ENCODE results near the gene PARM1.

PARM1 gene

DNA sequence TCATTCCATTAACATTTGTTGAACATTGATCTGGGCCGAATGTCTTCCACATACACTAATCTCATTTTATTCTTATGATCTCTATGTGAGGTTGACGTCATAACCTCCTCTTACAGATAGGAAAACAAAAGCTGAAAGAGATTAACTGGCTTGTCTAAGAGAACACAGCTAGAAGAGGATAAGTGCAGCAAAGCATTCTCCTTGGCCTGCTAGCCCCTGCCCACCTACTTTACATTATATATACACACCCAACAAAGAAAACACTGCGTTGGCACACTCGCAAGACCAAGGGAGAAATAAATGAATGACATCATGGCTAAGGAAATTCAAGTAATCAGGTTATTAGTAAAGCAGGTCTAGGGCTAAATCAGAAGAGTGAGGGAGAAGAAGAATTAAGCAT is 138.4 kb downstream of the PARM1 start:
- no peak for DNase-seq (ENCODE audit: low spot score)
- no peak for TF ChIP-seq CTCF (IDR thresholded peaks at IDR 0.05; ENCODE audit: borderline replicate concordance, control extremely low read depth, extremely low read depth, insufficient read depth, missing control alignments)
- in situ Hi-C loops (cut with MboI; ENCODE audit: low sequenced_read_pairs, unreplicated experiment) = no loop called here

- TF ChIP-seq CTCF (IDR thresholded peaks at IDR 0.05; ENCODE audit: borderline replicate concordance, control extremely low read depth, extremely low read depth, insufficient read depth, missing control alignments) = no peak
- DNase-seq (ENCODE audit: low spot score) = no peak
- in situ Hi-C loops (cut with MboI; ENCODE audit: low sequenced_read_pairs, unreplicated experiment) = no loop called here
Measured at GRCh38 chr4:75080888-75081287, 148.0 kb downstream of the PARM1 start.

- TF ChIP-seq CTCF (IDR thresholded peaks at IDR 0.05; ENCODE audit: borderline replicate concordance, control extremely low read depth, extremely low read depth, insufficient read depth, missing control alignments) = no peak
- in situ Hi-C loops (cut with MboI; ENCODE audit: low sequenced_read_pairs, unreplicated experiment) = no loop called here
- no peak for DNase-seq (ENCODE audit: low spot score)
Measured at GRCh38 chr4:75081561-75081960, 148.6 kb downstream of the PARM1 start.

DNA sequence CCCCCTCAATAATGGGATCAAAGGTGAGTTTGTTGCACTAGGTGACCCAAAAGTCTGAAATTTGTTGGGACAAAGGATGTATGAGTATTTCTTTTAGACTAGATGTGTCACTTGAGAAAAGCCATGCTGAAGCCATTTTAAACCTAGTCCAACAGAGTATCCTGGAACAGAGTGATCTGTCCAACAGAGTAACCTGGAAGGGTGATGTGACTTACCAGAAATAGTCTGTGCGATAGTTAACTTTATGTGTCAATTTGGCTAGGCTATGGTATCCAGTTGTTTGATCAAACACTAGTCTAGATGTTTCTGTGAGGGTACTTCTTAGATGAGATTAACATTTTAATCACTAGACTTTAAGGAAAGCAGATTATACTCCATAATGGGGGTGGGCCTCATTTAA is 154.5 kb downstream of the PARM1 start:
- no peak for DNase-seq (ENCODE audit: low spot score)
- in situ Hi-C loops (cut with MboI; ENCODE audit: low sequenced_read_pairs, unreplicated experiment) = no loop called here
- TF ChIP-seq CTCF (IDR thresholded peaks at IDR 0.05; ENCODE audit: borderline replicate concordance, control extremely low read depth, extremely low read depth, insufficient read depth, missing control alignments) = no peak

DNA sequence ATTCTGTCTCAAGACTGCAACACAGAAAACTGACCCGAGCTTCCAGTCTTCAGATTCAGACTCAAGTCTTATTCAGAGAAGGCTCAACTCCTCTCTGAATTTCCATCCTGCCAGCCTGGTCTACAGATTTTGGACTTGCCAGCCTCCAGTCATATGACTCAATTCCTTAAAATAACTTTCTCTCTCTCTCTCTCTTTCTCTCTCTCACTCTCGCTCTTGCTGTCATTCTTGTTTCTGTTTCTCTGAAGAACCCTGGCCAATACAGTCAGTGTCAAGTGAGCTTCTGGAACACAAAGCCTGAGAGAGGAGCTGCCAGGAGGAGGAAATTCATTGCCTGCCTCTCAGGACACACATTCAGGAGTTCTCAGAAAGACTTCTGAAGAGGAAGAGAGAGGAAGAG is 154.9 kb downstream of the PARM1 start:
- no peak for TF ChIP-seq CTCF (IDR thresholded peaks at IDR 0.05; ENCODE audit: borderline replicate concordance, control extremely low read depth, extremely low read depth, insufficient read depth, missing control alignments)
- DNase-seq (ENCODE audit: low spot score) = no peak
- in situ Hi-C loops (cut with MboI; ENCODE audit: low sequenced_read_pairs, unreplicated experiment) = no loop called here

GRCh38 chr4:75089206-75089605 is 156.3 kb downstream of the PARM1 start:
- TF ChIP-seq CTCF (IDR thresholded peaks at IDR 0.05; ENCODE audit: borderline replicate concordance, control extremely low read depth, extremely low read depth, insufficient read depth, missing control alignments) = no peak
- in situ Hi-C loops (cut with MboI; ENCODE audit: low sequenced_read_pairs, unreplicated experiment) = no loop called here
- no peak for DNase-seq (ENCODE audit: low spot score)

DNA sequence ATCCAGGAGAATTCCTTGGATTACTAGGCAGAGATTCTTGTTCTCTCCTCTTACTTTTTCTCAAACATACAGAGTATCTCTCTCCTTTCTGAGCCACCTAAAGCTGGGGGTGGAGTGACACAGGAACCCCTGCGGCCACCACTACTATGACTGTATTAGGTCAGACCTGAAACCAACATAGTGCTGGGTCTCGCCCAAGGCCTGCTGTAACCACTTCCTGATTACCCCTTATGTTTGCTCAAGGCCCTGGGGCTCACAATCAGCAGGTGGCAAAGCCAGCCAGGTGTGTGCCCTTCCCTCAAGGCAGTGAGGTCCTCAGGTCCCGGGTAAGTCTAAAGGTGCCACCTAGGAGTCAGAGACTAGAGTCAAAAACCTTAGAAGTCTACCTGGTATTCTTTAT is 166.4 kb downstream of the PARM1 start:
- in situ Hi-C loops (cut with MboI; ENCODE audit: low sequenced_read_pairs, unreplicated experiment) = no loop called here
- TF ChIP-seq CTCF (IDR thresholded peaks at IDR 0.05; ENCODE audit: borderline replicate concordance, control extremely low read depth, extremely low read depth, insufficient read depth, missing control alignments) = no peak
- DNase-seq (ENCODE audit: low spot score) = peak; percentile 18

Data from GM13976 (cell line).